HG03342 (cell line): ENCODE measurements around the gene NUP43.
"Not testable (repeated sequence)": the region's sequence is repeated elsewhere in the genome, so short reads cannot be mapped to it uniquely, and the experiment has no call there.

Experiments
- ATAC-seq: cut with Tn5 transposase; IDR thresholded peaks from one replicate; pipeline ENCODE4 v1.9.1; 2021; ENCODE audit warnings: mild to moderate bottlenecking, moderate library complexity; ENCODE audit not compliant: unreplicated experiment

The NUP43 gene

GRCh38 chr6:149698175-149698574 lies 48.2 kb downstream of the NUP43 start:
- no peak for ATAC-seq

GRCh38 chr6:149696901-149697300 lies 49.4 kb downstream of the NUP43 start:
- no peak for ATAC-seq

GRCh38 chr6:149694921-149695320 lies 51.4 kb downstream of the NUP43 start:
- ATAC-seq = no peak

GRCh38 chr6:149691201-149691600 lies 55.1 kb downstream of the NUP43 start:
- ATAC-seq = no peak

GRCh38 chr6:149686230-149686629 lies 60.1 kb downstream of the NUP43 start:
- no peak for ATAC-seq

- ATAC-seq = no peak
These were observed 63.0 kb downstream of the NUP43 start for GRCh38 chr6:149683256-149683859.

GRCh38 chr6:149681845-149682244 lies 64.5 kb downstream of the NUP43 start:
- not testable (repeated sequence) for ATAC-seq

GRCh38 chr6:149681209-149681608 lies 65.1 kb downstream of the NUP43 start:
- no peak for ATAC-seq

GRCh38 chr6:149680503-149680902 lies 65.8 kb downstream of the NUP43 start:
- no peak for ATAC-seq
